Endothelial cell (in vitro differentiated cells): Measurements from ENCODE around the gene CCDC185. TPM values are rescaled to one million over a fixed set of nuclear protein-coding genes. Genes with fewer than 3 reads are reported as not detected.

Source experiments
- DNase-seq: peaks from one replicate; pipeline ENCODE4 v3.0.0; 2021; ENCODE audit warnings: low spot score
- H3K27ac Mint-ChIP-seq: one replicate; pipeline ENCODE4 v1.8.0; 2021; ENCODE audit warnings: mixed read lengths, inconsistent platforms; ENCODE audit not compliant: unreplicated experiment
- H3K27me3 Mint-ChIP-seq: one replicate; pipeline ENCODE4 v1.8.0; 2021; ENCODE audit warnings: mild to moderate bottlenecking, moderate library complexity, mixed read lengths, inconsistent platforms; ENCODE audit not compliant: unreplicated experiment
- H3K36me3 Mint-ChIP-seq: one replicate; pipeline ENCODE4 v1.8.0; 2021; ENCODE audit warnings: mild to moderate bottlenecking, low read depth, mixed read lengths, inconsistent platforms; ENCODE audit not compliant: unreplicated experiment
- H3K4me1 Mint-ChIP-seq: one replicate; pipeline ENCODE4 v1.8.0; 2021; ENCODE audit warnings: mild to moderate bottlenecking, mixed read lengths, inconsistent platforms; ENCODE audit not compliant: unreplicated experiment
- H3K4me3 Mint-ChIP-seq: one replicate; pipeline ENCODE4 v1.8.0; 2021; ENCODE audit warnings: mild to moderate bottlenecking, mixed read lengths, inconsistent platforms; ENCODE audit not compliant: unreplicated experiment
- H3K9me3 Mint-ChIP-seq: one replicate; pipeline ENCODE4 v1.8.0; 2021; ENCODE audit warnings: mixed read lengths, inconsistent platforms; ENCODE audit not compliant: unreplicated experiment
- total RNA-seq: library from RNA; stranded (reverse); fragmentation: NEBNext Ultra II Directional; extraction: Animal tissue kit (Norgen Biotek cat#: 25700); gene quantifications from one replicate; pipeline ENCODE4 v1.2.1, GENCODE V29; 2021; ENCODE audit not compliant: unreplicated experiment
- TF ChIP-seq, protein P1 (sequence below): fragments of 200-600 bp; sonication (generic); IDR thresholded peaks from one replicate; pipeline ENCODE4 v1.5.0; 2021; ENCODE audit warnings: antibody characterized with exemption; ENCODE audit not compliant: unreplicated experiment

Gene CCDC185
- total RNA-seq, 1 donor from 2014 or later, result not detected

DNA sequence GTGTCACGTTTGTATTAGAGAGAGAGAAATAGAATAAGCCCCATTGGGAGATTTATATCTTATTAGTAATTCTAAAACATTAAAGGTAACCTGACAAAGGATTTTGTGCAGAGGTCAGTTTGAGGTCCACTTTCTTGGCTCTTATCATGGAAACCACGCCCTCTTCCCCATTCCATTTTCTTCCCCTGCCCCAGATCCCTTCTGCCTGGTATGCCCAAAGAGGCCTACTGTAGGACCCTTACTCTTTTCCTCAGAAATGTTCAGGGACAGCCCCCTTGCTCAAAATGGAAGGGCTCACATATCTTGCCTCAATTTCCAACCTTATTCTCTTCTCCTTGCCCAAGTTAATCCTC is 9.6 kb downstream of the CCDC185 start:
- Mint-ChIP-seq H3K4me1 (no peaks in the 10 kb centered on the region), H3K9me3 (no peaks in the 10 kb centered on the region), H3K27me3 (no peaks in the 10 kb centered on the region), H3K36me3 (no peaks in the 10 kb centered on the region), H3K27ac (no peak overlapping the region), H3K4me3 (no peak overlapping the region)
- DNase-seq, result no peak
- TF ChIP-seq, protein P1, sequence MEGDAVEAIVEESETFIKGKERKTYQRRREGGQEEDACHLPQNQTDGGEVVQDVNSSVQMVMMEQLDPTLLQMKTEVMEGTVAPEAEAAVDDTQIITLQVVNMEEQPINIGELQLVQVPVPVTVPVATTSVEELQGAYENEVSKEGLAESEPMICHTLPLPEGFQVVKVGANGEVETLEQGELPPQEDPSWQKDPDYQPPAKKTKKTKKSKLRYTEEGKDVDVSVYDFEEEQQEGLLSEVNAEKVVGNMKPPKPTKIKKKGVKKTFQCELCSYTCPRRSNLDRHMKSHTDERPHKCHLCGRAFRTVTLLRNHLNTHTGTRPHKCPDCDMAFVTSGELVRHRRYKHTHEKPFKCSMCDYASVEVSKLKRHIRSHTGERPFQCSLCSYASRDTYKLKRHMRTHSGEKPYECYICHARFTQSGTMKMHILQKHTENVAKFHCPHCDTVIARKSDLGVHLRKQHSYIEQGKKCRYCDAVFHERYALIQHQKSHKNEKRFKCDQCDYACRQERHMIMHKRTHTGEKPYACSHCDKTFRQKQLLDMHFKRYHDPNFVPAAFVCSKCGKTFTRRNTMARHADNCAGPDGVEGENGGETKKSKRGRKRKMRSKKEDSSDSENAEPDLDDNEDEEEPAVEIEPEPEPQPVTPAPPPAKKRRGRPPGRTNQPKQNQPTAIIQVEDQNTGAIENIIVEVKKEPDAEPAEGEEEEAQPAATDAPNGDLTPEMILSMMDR, result no peak

DNA sequence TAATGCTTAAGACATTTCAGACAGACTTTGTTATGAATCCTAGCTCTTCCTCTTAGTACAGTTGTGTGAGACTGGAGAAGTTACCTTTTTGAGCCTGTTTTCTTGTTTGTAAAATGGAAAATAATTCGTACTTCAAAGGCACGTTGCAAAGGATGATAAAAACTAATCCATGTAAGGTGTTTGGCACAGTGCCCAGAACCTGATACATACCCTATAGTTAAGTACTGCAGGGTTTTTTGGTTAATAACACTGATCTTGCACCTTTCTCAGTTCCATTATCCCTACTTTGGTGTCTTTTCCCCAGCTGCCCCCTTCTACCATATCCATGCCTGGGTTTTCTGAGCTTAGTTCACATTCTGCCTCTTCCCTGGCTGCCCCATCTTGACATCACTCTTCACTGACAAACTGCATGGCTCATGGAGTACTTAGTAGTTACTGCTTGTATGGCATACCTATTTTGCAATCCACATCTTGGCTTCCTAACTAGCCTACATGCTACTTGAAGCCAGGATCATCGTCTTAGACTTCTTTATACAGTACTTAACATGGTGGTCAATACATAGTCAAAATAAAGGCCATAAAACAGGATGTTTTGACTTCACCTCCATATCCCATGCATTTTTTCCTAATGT is 10.1 kb downstream of the CCDC185 start:
- Mint-ChIP-seq H3K27me3 (no peaks in the 10 kb centered on the region), H3K4me1 (no peaks in the 10 kb centered on the region)

DNA sequence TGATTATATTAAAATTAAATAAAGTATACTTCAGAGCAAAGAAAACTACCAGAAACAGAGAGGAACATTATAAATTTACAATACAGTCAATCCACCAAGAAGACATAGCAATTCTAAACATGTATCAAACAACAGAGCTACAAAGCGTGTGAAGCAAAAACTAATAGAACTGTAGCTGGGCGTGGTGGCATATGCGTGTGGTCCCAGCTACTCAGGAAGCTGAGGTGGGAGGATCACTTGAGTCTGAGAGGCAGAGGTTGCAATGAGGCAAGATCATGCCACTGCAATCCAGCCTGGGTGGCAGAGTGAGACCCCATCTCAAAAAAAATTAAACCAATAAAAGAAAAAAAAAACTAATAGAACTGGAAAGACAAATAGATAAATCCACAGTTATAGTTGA is 12.3 kb downstream of the CCDC185 start:
- no peaks in the 10 kb centered on the region for H3K27me3 Mint-ChIP-seq
- no peak for DNase-seq
- no peak overlapping the region for H3K27ac Mint-ChIP-seq
- no peaks in the 10 kb centered on the region for H3K4me1 Mint-ChIP-seq
- H3K4me3 Mint-ChIP-seq, result no peak overlapping the region
- no peaks in the 10 kb centered on the region for H3K9me3 Mint-ChIP-seq
- H3K36me3 Mint-ChIP-seq, result no peaks in the 10 kb centered on the region
- TF ChIP-seq, protein P1, result no peak

More for the DNA sequence above, 10.1 kb downstream of the CCDC185 start:
- TF ChIP-seq, protein P1, result no peak
- Mint-ChIP-seq H3K4me3 (no peak overlapping the region), H3K36me3 (no peaks in the 10 kb centered on the region), H3K9me3 (no peaks in the 10 kb centered on the region), H3K27ac (no peak overlapping the region)
- DNase-seq, result no peak

DNA sequence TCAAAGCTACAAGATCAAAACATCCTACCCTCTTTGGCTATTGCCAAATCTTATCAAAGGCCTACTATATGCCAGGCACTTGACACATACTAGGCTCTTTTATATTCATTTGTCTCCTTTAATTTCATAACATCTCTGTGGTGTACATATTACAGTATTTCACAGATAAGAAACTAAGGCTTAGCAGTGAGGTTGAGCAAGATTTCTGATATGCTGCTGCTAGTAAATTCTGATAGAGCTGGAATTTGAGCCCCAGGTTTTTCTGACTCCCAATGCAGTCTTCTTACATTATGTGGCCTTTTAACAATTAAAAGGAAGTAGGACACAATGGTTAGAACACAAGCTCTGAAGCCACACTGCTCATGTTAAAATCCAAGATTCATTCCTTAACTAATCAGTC is 16.8 kb downstream of the CCDC185 start:
- TF ChIP-seq, protein P1, result no peak
- Mint-ChIP-seq H3K36me3 (no peaks in the 10 kb centered on the region), H3K4me3 (no peak overlapping the region), H3K27ac (no peak overlapping the region), H3K4me1 (no peaks in the 10 kb centered on the region), H3K27me3 (no peaks in the 10 kb centered on the region), H3K9me3 (no peaks in the 10 kb centered on the region)
- no peak for DNase-seq

DNA sequence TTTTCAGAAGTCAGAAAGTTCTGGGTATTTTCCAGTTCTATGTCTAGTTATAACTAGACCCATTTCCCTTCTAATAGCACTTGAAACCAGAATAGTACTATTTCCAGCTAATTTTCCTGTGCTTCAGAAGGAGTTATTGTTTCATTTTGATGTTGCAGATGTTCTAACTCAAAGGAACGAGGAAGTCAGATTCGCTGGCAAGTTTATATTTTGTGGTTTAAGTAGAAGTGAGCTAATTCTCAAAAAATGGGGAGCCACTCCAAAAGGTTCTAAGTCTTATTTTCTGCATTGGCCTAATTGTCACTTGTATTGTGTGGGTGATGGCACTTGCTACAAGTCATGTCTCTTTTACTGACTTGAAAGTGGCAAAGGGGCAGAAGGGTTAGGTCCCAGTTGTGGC is 18.1 kb downstream of the CCDC185 start:
- no peaks in the 10 kb centered on the region for H3K9me3 Mint-ChIP-seq
- TF ChIP-seq, protein P1, result no peak
- no peak overlapping the region for H3K4me3 Mint-ChIP-seq
- H3K27ac Mint-ChIP-seq, result no peak overlapping the region
- no peaks in the 10 kb centered on the region for H3K36me3 Mint-ChIP-seq
- no peaks in the 10 kb centered on the region for H3K4me1 Mint-ChIP-seq
- DNase-seq, result no peak
- no peaks in the 10 kb centered on the region for H3K27me3 Mint-ChIP-seq
